ENCODE measurements around the gene PIGM.

The PIGM gene

DNA sequence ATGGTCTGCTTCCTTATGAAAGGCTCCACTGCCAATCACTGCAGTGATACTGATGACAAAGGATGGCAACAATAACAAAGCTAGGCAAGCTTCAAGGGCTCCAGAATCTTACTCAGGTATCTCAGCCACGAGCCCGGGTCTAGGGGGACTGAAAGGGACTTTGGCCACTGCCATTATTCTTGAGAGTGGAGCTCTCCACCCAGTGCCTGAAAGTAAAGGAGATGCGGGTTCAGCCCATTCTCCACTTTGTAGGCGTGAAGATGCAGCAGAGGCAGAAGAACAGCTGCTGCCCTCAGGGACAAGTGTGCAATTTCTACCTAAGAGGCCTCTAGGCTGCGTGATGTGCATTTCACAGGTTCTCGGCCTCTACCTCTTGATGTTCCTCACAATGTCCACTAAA, 46.3 kb downstream of the PIGM start:
- DNase-seq: no peak

DNA sequence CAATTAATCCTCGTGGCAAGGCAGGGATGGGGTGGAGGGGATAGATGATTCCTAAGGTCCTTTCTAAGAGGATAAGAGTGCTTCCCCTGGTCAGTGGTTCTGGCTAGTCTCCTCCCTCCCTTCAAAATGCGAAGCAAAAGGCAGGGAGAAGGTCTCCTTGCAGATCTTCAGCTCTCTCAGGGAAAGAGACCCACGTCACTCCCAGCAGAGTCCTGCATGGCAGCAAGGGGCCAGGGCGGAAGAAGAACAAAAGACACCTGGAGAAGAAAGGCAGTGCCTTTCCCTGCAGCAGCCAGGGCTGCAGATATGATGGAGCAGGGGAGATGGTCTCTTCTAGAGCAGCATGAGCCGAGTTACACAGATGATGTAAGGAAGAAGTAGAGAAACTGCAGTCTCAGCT, 48.1 kb downstream of the PIGM start:
- DNase-seq: no peak

DNA sequence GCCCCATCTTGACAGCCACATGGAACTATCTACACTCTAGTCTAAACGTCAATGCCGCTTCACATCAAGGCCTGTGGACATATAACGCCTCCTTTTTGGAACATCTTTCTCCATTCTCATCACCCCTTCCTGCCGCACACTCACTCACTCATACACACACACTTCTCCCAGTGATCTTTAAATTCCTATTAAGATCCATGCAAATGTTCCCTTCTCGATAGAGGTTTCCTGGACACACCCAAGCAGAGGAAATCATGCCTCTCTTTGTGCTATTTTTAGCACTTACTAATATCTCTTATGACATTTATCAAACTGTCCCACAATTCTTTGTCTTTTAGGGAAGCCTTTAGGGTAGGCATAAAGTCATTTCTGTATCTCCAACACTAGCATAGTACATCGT, 49.5 kb downstream of the PIGM start:
- DNase-seq: no peak

DNA sequence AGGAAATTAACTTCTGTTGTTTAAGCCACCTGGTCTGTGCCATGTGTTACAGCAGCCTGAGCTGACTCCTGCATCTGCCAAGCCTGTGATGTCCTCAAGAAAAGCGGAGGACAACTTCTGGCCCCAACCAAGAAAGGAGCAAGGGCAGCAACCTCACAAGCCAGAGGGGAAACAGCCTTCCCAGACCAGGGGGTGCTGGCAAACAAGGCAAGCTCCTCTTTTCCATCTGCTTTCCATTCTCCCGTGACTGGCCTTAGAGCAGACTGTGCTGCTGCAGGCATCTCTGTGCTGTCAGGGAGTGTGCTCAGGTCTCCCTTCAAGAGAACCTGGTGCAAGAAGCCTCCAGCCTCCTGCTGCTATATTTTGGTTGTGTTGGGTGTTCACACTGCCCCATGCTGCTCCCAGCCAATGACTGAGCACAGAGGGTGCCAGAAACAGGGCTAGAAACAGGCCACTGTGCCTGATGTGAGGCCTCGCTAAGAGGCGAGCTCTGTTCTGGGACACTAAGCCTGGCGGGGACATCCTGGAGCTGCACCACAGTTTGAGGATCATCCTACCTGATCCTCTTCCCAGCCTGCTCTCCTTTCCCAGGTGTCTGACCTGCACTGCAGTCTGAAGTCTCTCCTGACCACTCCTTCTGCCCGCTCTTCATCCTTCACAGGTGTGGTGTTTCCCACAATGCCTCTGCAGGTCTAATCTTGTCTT, 50.3 kb downstream of the PIGM start:
- DNase-seq: no peak

DNA sequence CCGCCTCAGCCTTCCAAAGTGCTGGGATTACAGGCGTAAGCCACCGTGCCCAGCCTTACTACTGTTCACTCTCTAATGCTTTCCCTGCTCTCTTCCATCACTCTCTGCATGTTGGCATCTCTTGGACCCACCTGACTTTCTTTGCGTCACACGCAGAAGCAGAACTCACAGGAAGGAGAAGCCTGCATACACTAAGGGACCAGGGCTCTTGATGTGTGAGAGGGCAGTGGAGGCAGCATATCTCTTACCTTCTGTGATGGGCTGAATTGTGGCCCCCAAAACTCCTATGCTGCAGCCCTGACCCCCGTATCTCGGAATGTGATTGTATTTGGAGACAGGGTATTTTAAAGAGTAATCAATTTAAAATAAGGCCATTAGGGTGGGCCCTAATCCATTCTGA, 51.0 kb downstream of the PIGM start:
- no peak for DNase-seq

DNA sequence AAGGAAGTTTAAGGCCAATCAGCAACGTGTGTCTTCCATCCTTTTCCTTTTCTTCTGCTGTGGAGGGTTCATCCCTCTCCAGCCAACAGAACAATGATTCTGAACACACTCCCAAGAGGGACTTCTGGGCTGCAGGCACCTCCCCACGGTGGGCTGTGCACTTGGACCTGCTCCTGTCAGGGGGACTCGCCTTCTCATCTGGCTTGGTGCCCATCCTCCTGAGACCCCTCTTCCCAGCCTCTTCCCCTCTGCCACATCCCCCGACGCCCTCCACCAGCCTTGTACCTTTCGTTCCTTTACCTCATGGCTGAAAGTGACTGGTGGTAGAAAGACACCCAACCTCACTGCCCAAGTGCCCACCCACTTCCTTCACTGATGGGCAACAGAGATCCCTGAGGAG, 51.7 kb downstream of the PIGM start:
- DNase-seq: no peak

DNA sequence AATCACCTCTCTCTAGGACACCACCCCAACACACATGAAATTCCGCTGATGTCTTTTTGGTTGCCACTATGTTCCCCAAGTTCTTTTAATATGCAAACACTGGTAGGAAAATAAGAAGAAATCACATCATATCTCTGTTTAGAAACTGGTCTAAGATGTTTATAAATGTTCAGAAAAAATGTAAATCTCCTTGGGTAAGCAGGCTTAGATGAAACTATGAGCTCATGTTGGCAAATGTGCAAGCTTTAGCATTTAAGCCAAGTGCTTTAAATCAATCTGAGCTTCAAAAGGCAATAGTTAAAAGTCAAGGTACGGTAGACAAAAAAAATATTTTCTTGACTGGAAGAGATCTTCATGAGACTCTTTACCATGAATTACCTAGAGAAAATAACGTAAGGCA, 52.5 kb downstream of the PIGM start:
- no peak for DNase-seq

DNA sequence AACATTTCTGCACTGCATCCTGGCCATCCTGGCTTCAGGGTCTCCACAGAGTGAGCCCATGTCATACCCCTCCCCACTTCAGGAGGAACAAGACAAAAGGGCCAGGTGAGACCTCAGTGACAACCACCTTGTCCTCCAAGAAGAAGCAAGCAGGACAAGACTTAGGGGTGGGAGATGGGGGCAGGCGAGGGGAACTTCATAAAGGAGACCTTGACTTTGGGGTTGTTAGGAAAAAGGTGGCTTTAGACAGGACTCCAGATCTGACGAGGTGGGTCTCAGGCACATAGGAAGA, 53.7 kb downstream of the PIGM start:
- DNase-seq: no peak

DNA sequence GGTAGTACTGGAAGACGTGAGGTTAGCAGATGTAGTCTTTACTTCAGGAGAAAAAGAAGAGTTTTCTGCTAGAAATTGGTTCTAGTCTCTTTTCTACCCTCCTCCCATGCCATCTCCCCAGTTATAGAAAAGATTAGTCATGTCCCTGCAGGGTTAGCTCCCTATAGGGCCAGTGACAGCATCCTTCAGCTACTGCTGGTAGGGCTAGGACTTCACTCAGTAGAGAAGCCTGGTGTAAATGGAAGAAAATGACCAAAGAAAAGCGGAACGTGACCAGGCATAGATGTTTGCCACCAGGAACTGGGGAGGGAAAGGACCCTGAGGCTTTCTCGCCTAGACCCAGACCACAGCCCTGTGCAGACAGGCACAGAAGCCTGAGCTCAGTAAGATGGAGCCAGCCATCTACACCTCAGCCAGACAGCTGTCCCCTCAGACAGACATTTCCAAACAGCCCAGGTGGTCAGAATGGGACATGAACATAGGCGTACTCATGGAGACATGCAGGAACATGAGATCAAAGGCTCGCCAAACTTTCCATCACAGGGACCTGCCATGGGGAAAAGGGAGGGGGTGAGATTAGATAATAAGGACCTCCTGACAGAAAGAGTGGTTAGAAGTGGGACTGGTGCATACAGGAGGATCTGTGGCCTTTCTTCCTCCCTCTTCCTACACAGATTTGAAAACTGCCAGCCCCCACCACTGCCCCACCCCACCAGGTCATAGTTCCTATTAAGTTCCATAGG, 54.3 kb downstream of the PIGM start:
- no peak for DNase-seq

All from activated gamma-delta T cell treated with Interleukin-2 at 50 U/mL for 16 hours (primary cell).